GM18951 (cell line): ENCODE results near the gene RIN2.

Source experiments
- POLR2A ChIP-seq: IDR thresholded peaks from 4 replicates; pipeline ENCODE4 v1.6.1; 2011; ENCODE audit warnings: mild to moderate bottlenecking; ENCODE audit not compliant: insufficient read length, insufficient read depth; ENCODE audit errors: extremely low read depth
- in situ Hi-C: fragments of 300-500 bp; cut with MboI; formaldehyde crosslinking; loops from one replicate; pipeline ENCODE4 v1.12.0; 2022; ENCODE audit warnings: low sequenced_read_pairs, mixed read lengths, inconsistent platforms; ENCODE audit not compliant: unreplicated experiment

Gene RIN2

GRCh38 chr20:19723813-19724430 lies 34.1 kb upstream of the RIN2 start:
- no peak for TF ChIP-seq POLR2A
- in situ Hi-C loops = no loop called here

- no peak for TF ChIP-seq POLR2A
- in situ Hi-C loops = no loop called here
These were observed 32.7 kb upstream of the RIN2 start for GRCh38 chr20:19725373-19725772.

GRCh38 chr20:19725814-19726525 lies 32.1 kb upstream of the RIN2 start:
- in situ Hi-C loops = no loop called here
- TF ChIP-seq POLR2A = no peak

GRCh38 chr20:19727251-19727847 lies 30.7 kb upstream of the RIN2 start:
- in situ Hi-C loops = no loop called here
- TF ChIP-seq POLR2A = no peak

GRCh38 chr20:19729672-19730071 lies 28.4 kb upstream of the RIN2 start:
- in situ Hi-C loops = no loop called here
- no peak for TF ChIP-seq POLR2A

- no peak for TF ChIP-seq POLR2A
- in situ Hi-C loops = no loop called here
These were observed 27.4 kb upstream of the RIN2 start for GRCh38 chr20:19730706-19731105.

GRCh38 chr20:19734811-19735210 lies 23.2 kb upstream of the RIN2 start:
- no peak for TF ChIP-seq POLR2A
- in situ Hi-C loops = no loop called here

GRCh38 chr20:19735446-19735845 lies 22.6 kb upstream of the RIN2 start:
- no peak for TF ChIP-seq POLR2A
- in situ Hi-C loops = no loop called here

DNA sequence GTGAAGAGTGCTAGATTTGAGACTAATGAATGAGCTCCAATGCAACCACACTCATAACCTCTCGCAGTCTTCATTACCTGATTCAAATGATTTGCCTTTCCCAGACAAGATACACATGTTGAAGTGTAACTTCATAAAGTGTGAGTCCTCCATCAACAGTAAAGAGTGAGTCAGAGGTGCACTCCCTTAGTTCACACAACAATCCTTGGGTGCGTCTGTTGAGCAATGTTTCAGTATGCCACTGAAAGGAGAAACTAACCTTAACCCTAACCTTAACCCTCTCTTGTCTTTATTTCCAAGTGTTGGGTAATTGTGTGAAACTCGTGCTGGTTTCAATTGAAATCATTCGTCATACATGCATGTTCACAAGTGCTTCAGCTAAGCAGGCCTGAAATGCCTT lies 21.0 kb upstream of the RIN2 start:
- TF ChIP-seq POLR2A = no peak
- in situ Hi-C loops = no loop called here

GRCh38 chr20:19738951-19739350 lies 19.1 kb upstream of the RIN2 start:
- TF ChIP-seq POLR2A = no peak
- in situ Hi-C loops = no loop called here

DNA sequence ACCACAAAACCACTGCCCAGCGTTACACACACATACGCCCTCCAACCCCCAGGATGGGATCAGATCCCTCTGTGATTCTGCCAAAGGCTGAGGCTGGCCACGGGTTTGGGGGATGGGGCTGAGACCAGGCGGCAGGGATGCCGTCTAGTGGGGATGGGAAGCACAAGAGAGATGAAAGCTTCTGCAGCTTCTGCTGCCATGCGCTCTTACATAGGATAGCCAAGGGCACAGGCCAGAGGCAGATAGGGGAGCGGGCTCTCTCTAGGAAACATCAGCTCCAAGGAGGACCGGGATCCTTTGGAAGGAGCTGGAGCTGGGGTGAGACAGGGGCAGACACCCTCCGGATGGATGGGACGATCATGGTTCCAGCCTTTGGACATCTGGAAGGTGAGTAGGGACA lies 18.7 kb upstream of the RIN2 start:
- in situ Hi-C loops = no loop called here
- no peak for TF ChIP-seq POLR2A

GRCh38 chr20:19740512-19740911 lies 17.5 kb upstream of the RIN2 start:
- in situ Hi-C loops = no loop called here

DNA sequence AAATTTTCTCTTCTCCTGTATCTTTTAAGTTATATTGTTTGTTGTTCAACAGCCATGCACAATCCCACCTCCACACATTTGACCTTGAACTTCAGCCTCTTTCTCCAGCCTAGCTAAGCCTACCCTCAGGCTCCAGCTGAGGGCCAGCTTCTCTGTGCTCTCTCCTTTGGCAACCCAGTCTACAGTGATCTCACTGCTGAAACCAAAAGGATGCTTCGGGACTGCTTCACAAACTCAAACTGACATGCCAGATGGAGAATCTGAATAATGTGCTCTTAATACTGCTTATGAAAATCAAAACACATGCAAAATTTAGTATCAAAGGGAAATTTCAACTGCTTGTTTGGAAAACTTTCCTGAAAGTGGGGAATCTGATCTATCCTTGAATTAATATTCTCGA lies 16.1 kb upstream of the RIN2 start:
- in situ Hi-C loops = no loop called here
- no peak for TF ChIP-seq POLR2A

More at GRCh38 chr20:19740512-19740911, 17.5 kb upstream of the RIN2 start:
- no peak for TF ChIP-seq POLR2A
